ENCODE measurements around the gene PARD3B.

DNA sequence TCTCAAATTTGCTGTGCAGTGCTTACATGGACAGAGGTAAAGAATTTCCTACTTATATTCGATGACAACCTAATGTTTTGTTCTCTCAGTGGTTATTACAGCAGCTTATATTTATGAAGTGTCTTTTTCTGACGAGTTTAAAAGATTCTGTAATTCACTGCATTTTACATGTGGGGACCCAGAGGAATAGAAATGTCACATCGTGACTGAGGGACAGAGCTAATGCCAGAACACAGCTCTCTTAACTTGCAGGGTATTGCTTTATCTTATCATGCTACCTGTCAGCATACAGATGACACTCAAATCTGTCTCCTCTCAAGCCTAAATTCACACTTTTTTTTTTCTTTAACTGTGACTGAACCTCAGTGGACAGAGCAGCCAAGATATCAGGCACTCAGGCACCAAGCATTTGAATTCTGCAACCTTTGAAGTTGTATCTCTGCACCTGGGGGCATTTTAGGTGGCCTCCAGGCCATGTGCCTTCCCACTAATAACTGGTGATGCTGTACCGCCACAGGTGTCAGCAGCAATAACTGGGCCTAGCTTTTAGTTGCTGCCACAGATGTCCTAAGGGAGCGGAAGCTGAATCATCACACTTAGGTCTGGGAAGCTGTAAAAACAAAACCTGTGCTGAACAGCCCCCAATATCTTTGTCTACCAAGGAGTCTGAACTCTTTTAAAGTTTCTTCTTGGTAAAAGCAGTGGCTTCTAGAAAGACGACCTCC, 821.2 kb downstream of the PARD3B start:
- TF ChIP-seq, protein P1, sequence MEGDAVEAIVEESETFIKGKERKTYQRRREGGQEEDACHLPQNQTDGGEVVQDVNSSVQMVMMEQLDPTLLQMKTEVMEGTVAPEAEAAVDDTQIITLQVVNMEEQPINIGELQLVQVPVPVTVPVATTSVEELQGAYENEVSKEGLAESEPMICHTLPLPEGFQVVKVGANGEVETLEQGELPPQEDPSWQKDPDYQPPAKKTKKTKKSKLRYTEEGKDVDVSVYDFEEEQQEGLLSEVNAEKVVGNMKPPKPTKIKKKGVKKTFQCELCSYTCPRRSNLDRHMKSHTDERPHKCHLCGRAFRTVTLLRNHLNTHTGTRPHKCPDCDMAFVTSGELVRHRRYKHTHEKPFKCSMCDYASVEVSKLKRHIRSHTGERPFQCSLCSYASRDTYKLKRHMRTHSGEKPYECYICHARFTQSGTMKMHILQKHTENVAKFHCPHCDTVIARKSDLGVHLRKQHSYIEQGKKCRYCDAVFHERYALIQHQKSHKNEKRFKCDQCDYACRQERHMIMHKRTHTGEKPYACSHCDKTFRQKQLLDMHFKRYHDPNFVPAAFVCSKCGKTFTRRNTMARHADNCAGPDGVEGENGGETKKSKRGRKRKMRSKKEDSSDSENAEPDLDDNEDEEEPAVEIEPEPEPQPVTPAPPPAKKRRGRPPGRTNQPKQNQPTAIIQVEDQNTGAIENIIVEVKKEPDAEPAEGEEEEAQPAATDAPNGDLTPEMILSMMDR (IDR thresholded peaks at IDR 0.05; ENCODE audit: low read length), result no peak
- no peak for TF ChIP-seq EZH2 (optimal IDR thresholded peaks at IDR 0.05; ENCODE audit: low read depth, low read length)

Measured in MM.1S (cell line).